ENCODE results near the gene UGT1A8.

UGT1A8 gene

DNA sequence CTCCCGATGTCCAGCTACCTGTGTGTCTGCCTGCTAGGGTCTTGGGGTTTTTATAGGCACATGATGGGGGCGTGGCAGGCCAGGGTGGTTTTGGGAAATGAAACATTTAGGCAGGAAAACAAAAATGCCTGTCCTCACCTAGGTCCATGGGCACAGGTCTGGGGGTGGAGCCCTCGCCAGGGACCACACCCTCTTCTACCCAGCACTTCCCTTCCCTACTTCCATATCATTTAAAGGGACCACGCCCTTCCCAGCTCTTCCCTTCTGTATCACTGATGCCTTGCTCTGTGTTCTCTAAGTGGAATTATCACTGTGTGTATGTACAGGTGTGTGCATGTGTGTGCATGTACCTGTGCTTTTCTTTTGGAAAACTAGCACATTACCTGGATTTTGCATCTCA lies 149.0 kb downstream of the UGT1A8 start:
- no peak for DNase-seq (ENCODE audit: low read depth)

- DNase-seq (ENCODE audit: low read depth) = no peak
These were observed 150.6 kb downstream of the UGT1A8 start for GRCh38 chr2:233768076-233768475.

- DNase-seq (ENCODE audit: low read depth) = no peak
These were observed 151.8 kb downstream of the UGT1A8 start for GRCh38 chr2:233769260-233769659.

- DNase-seq (ENCODE audit: low read depth) = no peak
These were observed 154.7 kb downstream of the UGT1A8 start for GRCh38 chr2:233772153-233772552.

DNA sequence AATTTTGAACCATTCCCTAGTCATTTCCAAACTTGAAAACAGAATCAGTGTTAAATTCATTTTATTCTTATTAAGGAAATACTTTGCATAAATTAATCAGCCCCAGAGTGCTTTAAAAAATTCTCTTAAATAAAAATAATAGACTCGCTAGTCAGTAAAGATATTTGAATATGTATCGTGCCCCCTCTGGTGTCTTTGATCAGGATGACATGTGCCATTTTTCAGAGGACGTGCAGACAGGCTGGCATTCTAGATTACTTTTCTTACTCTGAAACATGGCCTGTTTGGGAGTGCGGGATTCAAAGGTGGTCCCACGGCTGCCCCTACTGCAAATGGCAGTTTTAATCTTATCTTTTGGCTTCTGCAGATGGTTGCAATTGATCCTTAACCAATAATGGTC lies 155.2 kb downstream of the UGT1A8 start:
- DNase-seq (ENCODE audit: low read depth) = no peak

DNA sequence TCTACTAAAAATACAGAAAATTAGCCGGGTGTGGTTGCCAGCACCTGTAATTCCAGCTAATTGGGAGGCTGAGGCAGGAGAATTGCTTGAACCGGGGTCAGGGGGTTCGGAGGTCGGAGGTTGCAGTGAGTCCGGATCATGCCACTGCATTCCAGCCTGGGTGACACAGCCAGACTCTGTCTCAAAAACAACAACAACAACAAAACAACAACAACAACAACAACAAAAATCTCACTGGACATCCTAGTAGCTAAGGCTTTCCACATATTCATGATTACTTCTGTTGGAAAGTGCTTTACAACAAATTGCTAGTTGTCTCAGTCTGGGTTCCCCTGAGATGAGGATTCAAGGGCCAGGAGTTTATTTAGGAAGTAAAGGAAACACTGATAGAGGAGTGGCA lies 156.4 kb downstream of the UGT1A8 start:
- DNase-seq (ENCODE audit: low read depth) = no peak

- DNase-seq (ENCODE audit: low read depth) = no peak
These were observed 158.0 kb downstream of the UGT1A8 start for GRCh38 chr2:233775414-233775813.

DNA sequence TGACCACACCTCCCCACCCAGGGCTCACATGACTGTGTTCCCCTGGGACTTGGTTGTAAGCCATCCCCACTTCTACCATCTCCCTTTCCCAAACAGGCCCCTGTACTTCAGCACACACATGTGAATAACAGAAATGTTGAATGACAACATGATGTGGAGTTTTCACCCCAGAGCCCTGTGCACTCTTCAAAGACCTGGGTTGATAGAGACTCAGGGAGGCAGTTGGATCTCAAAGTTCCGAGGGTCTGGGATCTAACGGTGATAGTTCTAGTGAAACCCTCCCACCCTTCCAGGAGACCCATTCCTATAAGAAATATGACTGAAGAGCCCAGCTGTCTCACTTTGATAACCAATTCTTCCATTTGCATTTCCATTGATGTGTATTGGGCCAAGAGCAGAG lies 160.6 kb downstream of the UGT1A8 start, which contains the start of gene MROH2A:
Gene MROH2A, plus strand, starts transcription at position 301 of the 400 bp plus-strand sequence. CDS start 1,029 bp downstream, outside the sequence.
- no peak for DNase-seq (ENCODE audit: low read depth)

GRCh38 chr2:233779722-233780121 lies 162.3 kb downstream of the UGT1A8 start:
- no peak for DNase-seq (ENCODE audit: low read depth)

DNA sequence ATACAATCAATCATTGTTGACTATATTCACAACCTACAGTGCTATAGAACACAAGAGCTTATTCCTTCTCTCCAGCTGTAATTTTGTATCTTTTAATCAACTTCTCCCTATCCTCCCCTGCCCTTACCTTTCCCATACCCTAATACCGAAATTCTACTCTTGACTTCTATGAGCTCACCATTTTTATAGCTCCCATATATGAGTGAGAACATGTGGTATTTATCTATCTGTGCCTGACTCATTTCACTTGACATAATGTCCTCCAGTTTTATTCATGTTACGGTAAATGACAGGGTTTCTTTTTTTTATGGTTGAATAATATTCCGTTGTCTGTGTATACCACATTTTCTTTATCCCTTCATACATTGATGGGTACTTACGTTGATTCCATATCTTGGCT lies 163.3 kb downstream of the UGT1A8 start:
- DNase-seq (ENCODE audit: low read depth) = no peak

GRCh38 chr2:233789554-233789953 lies 172.1 kb downstream of the UGT1A8 start:
- no peak for DNase-seq (ENCODE audit: low read depth)

- no peak for DNase-seq (ENCODE audit: low read depth)
These were observed 173.9 kb downstream of the UGT1A8 start for GRCh38 chr2:233791151-233791882.

GRCh38 chr2:233791883-233792329 lies 174.5 kb downstream of the UGT1A8 start:
- no peak for DNase-seq (ENCODE audit: low read depth)

- no peak for DNase-seq (ENCODE audit: low read depth)
These were observed 175.3 kb downstream of the UGT1A8 start for GRCh38 chr2:233792720-233793119.

GRCh38 chr2:233793465-233794127 lies 176.2 kb downstream of the UGT1A8 start:
- DNase-seq (ENCODE audit: low read depth) = no peak

GRCh38 chr2:233794128-233794658 lies 176.8 kb downstream of the UGT1A8 start:
- no peak for DNase-seq (ENCODE audit: low read depth)

DNA sequence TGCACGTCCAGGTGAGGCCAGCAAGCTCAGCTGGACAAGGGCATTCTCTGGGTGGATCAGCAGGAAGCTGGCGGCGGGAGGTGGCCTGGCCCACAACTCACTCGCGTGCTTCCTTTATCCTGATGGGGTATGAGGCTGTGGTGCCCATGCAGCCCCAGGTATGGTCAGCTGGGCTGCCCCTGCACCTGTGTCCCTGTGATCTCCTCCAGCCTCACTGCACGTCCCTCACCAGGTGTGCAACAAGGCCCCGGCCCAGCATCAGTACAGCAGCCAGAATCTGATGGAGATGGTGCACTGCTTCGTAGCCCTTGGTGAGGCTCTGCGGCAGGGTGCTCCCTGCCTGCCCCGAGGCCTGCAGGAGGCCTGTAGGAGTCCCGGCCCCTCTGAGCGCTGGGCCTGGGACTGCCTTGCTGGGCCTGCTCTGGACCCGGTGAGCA lies 178.3 kb downstream of the UGT1A8 start:
- no peak for DNase-seq (ENCODE audit: low read depth)

DNA sequence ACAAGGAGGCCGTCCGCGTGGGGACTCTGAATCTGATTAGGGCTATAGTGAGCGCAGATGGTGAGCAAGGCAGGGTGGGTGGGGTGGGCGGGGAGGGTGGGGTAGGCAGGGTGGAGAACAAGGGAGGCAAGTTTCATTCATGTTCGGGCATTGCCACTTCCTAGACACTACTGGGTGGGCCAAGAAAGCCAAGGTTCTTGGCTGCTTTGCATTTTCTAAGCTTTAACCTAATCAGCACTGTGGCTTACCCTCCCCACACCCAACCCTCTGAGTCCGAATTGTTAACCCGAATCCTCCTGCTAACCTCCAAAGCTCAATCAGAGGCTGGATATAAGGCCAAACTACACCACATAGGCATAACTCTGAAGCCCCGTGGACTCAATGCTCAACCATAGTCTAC lies 178.8 kb downstream of the UGT1A8 start:
- no peak for DNase-seq (ENCODE audit: low read depth)

DNA sequence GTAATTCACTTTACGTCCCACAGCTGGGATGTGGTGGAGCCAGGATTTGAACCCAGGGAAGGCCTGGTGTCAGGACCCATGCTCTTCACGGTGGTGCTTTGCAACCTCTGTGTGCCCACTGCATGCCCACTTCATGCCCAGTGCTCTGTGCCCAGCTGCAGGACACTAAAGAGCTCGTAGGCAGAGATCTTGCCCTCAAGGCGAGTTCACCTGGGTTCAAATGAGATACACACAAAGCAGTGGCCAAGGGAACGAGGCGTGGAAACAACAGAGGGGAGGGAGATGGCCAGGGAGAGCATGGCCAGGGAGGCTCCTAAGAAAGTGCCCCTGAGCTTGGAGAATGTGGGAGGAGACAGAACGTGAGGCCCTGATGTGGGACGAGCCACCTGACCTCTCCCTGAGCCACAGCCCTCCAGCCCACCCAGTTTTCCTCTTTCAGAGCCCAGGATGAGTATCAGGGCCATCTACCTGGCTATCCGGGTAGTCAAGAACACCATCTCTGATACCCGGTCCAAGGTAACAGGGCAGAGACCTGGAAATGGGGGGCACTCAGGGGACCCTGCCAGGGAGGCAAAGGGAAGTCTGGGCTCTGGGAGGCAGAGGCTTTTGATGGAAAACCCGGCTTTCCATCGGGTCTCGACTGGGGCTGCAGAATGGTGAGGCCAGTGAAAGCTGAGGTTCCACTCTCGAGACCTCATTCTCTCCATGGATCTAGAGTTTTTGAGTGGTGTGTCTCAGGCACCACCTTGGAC lies 181.1 kb downstream of the UGT1A8 start:
- DNase-seq (ENCODE audit: low read depth) = no peak

GRCh38 chr2:233799087-233799665 lies 181.7 kb downstream of the UGT1A8 start:
- no peak for DNase-seq (ENCODE audit: low read depth)

- DNase-seq (ENCODE audit: low read depth) = no peak
These were observed 182.3 kb downstream of the UGT1A8 start for GRCh38 chr2:233799716-233800115.

DNA sequence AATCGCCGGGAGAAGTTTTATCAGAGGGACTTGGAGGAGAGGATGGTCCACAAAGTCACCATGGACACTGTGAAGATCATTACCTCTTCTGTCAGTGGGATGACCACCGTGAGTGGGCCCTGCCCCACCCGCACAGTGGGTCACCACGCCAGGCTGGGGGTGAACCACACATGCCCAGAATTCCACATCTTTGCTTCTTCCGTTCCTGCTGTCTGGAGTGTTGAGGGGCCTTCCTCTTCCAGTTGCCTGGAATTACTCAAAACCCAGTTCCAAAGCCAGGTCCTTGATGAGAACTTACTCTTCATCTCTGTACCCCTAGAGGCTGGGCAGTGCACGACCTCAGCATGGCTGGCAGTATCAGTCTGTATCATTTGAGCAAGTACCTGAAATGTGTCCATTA lies 182.8 kb downstream of the UGT1A8 start:
- no peak for DNase-seq (ENCODE audit: low read depth)
